ENCODE measurements around the gene PAK5.

The PAK5 gene

DNA sequence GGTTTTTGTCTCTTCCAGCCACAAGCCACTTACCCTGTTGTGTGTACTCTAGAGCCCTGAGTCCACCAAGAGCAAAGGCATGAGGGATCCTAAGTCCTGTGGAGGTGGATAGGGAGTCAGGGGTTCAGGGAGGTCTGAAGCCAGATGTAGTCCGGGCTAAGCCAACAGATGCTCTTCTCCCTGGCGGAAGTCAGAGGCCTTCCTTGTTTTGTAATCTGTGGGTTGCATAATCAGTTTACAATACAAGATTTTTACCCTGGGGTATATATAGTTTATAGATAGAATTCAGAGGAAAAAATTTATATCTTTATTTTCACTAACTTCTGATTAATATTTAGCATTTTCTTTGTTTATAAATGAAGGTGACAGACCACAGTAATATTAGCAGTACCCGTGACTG is 315.2 kb downstream of the PAK5 start:
- no peak overlapping the region for H3K4me3 ChIP-seq (ENCODE audit: control insufficient read depth in 1 of 7, extremely low read depth in 1 of 7, insufficient read depth in 4 of 7, low read depth in 2 of 7, low read length in 6 of 7)
- DNase-seq, result no peak
- WGBS (ENCODE audit: insufficient coverage), result no CpG with 5 or more reads among the region's 3 CpGs
- no peaks in the 10 kb centered on the region for H3K36me3 ChIP-seq (ENCODE audit: control insufficient read depth in 4 of 4, insufficient read depth in 4 of 4, low read length in 3 of 4)
- peaks cover 9 to 43% (median 18%) of the 10 kb centered on the region in 5 experiments for H3K27me3 ChIP-seq (replicated peaks in 2 of 5; ENCODE audit: control insufficient read depth in 4 of 5, insufficient read depth in 5 of 5, low read length in 4 of 5)
- H3K4me1 ChIP-seq (ENCODE audit: control extremely low read depth in 1 of 4, control insufficient read depth in 4 of 4, insufficient read depth in 4 of 4, low read length in 3 of 4), result no peaks in the 10 kb centered on the region
- POLR2A ChIA-PET, result no interaction called here
- no peaks in the 10 kb centered on the region for H3K9me3 ChIP-seq (ENCODE audit: control extremely low read depth in 1 of 5, control insufficient read depth in 4 of 5, insufficient read depth in 2 of 5, low read depth in 1 of 5, low read length in 4 of 5)
- no peak overlapping the region for H3K27ac ChIP-seq (ENCODE audit: insufficient read depth in 1 of 2, low read depth in 1 of 2, low read length in 2 of 2, poor library complexity in 1 of 2, severe bottlenecking in 2 of 2)
- CTCF ChIA-PET, result interaction anchor here (0.5 kb wide), 1 partner anchor 10 kb away, joined by 3 read pairs; no protein-coding TSS in a partner anchor

DNA sequence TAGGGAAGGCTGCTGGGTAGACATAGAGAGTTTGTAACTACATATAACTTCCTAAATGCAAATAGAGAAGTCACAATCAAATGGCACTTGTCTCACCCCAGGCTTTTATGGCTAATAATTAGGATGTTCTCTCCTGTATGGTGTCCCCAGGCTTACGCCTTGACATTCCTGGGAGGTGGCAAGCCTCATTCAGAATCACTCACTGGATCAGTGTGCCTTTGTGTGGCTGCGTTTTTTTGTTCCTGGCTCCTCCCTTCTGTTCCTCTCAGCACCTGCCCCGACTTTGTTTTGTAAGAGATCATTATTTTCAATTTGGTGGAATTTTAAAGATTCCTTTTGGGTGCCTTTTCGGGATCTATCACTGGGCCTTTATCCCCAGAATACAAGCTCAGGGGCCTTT is 318.8 kb downstream of the PAK5 start:
- DNase-seq, result no peak
- peaks cover 0 to 18% (median 11%) of the 10 kb centered on the region in 4 experiments for H3K4me1 ChIP-seq (ENCODE audit: control extremely low read depth in 1 of 4, control insufficient read depth in 4 of 4, insufficient read depth in 4 of 4, low read length in 3 of 4)
- no peak overlapping the region for H3K27ac ChIP-seq (ENCODE audit: insufficient read depth in 1 of 2, low read depth in 1 of 2, low read length in 2 of 2, poor library complexity in 1 of 2, severe bottlenecking in 2 of 2)
- ChIA-PET CTCF (interaction anchor here (0.9 kb wide), 1 partner anchor 57 kb away, joined by 3 read pairs; no protein-coding TSS in a partner anchor), POLR2A (no interaction called here)
- H3K27me3 ChIP-seq (replicated peaks in 2 of 5; ENCODE audit: control insufficient read depth in 4 of 5, insufficient read depth in 5 of 5, low read length in 4 of 5), result peaks cover 6 to 78% (median 41%) of the 10 kb centered on the region in 5 experiments
- WGBS (ENCODE audit: insufficient coverage), result 80% methylated on average over 1 of the region's 4 CpGs
- H3K36me3 ChIP-seq (ENCODE audit: control insufficient read depth in 4 of 4, insufficient read depth in 4 of 4, low read length in 3 of 4), result no peaks in the 10 kb centered on the region
- H3K9me3 ChIP-seq (ENCODE audit: control extremely low read depth in 1 of 5, control insufficient read depth in 4 of 5, insufficient read depth in 2 of 5, low read depth in 1 of 5, low read length in 4 of 5), result no peaks in the 10 kb centered on the region
- no peak overlapping the region for H3K4me3 ChIP-seq (ENCODE audit: control insufficient read depth in 1 of 7, extremely low read depth in 1 of 7, insufficient read depth in 4 of 7, low read depth in 2 of 7, low read length in 6 of 7)

DNA sequence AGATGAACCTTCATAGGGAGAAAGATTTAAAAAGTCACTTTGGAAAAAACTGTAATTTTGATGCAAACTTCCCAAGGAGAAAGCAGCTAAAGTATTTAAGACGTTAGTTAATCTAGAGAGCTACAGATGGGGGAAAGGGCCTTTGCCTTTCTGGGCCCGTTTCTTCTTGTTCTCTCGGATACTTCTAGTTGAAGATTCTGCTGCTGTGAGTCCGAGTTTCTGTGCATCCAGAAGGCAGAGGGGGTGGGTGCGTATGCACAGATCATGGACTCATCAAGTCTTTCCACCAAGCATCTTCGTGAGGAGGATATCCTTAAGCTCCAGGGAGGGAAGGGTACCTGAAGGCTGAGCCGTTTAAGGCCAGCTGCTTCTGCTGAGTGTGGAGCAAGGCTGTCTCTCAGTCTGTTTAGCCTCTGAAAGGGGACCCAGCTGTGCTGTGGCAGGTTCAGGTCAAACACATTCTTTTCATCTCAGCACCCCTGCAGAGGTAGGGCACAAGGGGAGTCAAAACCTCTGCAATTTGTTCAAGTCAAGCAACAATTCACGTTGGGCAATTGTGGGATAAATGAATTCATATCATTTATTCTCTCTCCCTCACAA is 320.2 kb downstream of the PAK5 start:
- Histone ChIP-seq H3K27ac (ENCODE audit: insufficient read depth in 1 of 2, low read depth in 1 of 2, low read length in 2 of 2, poor library complexity in 1 of 2, severe bottlenecking in 2 of 2) (no peak overlapping the region), H3K4me3 (ENCODE audit: control insufficient read depth in 1 of 7, extremely low read depth in 1 of 7, insufficient read depth in 4 of 7, low read depth in 2 of 7, low read length in 6 of 7) (no peak overlapping the region), H3K9me3 (ENCODE audit: control extremely low read depth in 1 of 5, control insufficient read depth in 4 of 5, insufficient read depth in 2 of 5, low read depth in 1 of 5, low read length in 4 of 5) (no peaks in the 10 kb centered on the region), H3K27me3 (replicated peaks in 2 of 5; ENCODE audit: control insufficient read depth in 4 of 5, insufficient read depth in 5 of 5, low read length in 4 of 5) (peaks cover 14 to 92% (median 50%) of the 10 kb centered on the region in 5 experiments), H3K4me1 (ENCODE audit: control extremely low read depth in 1 of 4, control insufficient read depth in 4 of 4, insufficient read depth in 4 of 4, low read length in 3 of 4) (peaks cover 3 to 26% (median 15%) of the 10 kb centered on the region in 4 experiments), H3K36me3 (ENCODE audit: control insufficient read depth in 4 of 4, insufficient read depth in 4 of 4, low read length in 3 of 4) (no peaks in the 10 kb centered on the region)
- CTCF ChIA-PET, result no interaction called here
- DNase-seq, result no peak
- 28% methylated on average over 6 of the region's 8 CpGs for WGBS (ENCODE audit: insufficient coverage)
- POLR2A ChIA-PET, result no interaction called here

DNA sequence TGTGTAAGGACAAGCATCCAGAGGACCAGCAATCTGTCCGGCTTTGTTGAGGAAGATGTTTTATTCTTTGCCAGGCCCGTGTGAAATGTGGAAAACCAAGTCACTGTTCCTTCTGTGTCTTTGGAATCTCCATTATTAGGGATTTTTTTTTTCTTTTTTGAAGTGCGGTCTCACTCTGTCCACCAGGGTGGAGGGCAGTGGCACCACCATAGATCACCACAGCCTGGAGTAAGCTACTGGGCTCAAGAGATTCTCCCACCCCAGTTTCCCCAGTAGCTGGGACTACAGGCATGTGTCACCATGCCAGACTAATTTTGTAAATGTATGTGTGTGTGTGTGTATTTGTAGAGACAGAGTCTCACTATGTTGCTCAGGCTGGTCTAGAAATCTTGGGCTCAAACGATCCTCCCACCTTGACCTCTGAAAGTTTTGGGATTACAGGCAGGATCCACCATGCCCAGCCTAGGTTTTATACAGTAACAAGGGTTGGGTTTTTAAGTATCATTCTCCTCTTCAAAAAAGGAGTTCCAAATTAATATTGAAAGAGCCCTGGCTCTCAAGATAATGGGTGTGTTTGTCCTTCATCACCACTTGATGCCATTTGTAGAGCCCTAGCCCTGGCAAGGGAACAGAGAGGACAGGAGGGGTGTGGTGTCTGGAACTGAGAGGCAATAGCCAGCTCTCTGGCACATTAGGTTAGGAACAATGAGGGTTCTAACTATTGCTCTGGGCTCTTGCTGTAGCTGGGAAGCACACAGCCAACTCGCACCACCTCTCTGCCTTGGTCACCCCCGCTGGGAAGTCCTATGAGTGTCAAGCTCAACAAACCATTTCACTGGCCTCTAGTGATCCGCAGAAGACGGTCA is 321.3 kb downstream of the PAK5 start:
- no peak for DNase-seq
- Histone ChIP-seq H3K27ac (ENCODE audit: insufficient read depth in 1 of 2, low read depth in 1 of 2, low read length in 2 of 2, poor library complexity in 1 of 2, severe bottlenecking in 2 of 2) (no peak overlapping the region), H3K4me1 (ENCODE audit: control extremely low read depth in 1 of 4, control insufficient read depth in 4 of 4, insufficient read depth in 4 of 4, low read length in 3 of 4) (peaks cover 3 to 26% (median 15%) of the 10 kb centered on the region in 4 experiments), H3K9me3 (ENCODE audit: control extremely low read depth in 1 of 5, control insufficient read depth in 4 of 5, insufficient read depth in 2 of 5, low read depth in 1 of 5, low read length in 4 of 5) (no peaks in the 10 kb centered on the region), H3K27me3 (replicated peaks in 2 of 5; ENCODE audit: control insufficient read depth in 4 of 5, insufficient read depth in 5 of 5, low read length in 4 of 5) (peaks cover 21 to 97% (median 50%) of the 10 kb centered on the region in 5 experiments), H3K4me3 (ENCODE audit: control insufficient read depth in 1 of 7, extremely low read depth in 1 of 7, insufficient read depth in 4 of 7, low read depth in 2 of 7, low read length in 6 of 7) (no peak overlapping the region), H3K36me3 (ENCODE audit: control insufficient read depth in 4 of 4, insufficient read depth in 4 of 4, low read length in 3 of 4) (no peaks in the 10 kb centered on the region)
- 42% methylated on average over 8 of the region's 8 CpGs for WGBS (ENCODE audit: insufficient coverage)
- ChIA-PET POLR2A (no interaction called here), CTCF (no interaction called here)

DNA sequence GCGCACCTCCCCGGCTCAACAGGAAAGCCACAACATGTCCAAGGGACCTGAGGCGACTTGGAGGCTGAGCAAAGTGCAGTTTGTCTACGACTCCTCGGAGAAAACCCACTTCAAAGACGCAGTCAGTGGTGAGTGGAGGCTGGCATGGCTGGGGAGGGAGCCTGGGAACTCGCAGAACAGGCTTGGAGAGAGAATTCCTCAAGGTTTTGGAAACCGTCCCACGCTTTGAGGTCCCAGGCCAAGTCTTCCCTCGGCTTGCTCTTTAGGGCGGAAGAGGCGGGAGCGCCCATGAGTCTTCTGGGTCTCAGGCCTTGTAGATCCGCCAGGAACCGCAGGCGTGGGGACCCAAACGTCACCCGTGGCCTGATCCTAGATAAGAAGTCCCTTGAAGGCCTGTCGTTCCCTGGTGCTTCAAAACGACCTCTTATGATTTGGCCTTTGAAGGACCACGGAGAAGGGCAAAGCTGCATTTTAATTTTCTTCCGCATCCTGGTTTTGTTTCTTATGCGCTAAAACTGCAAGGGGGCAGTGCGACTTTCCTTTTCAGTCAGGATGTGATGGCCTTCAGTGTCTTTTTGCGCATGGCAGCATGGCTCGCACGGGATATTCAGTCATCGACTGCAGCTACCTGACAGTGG is 322.5 kb downstream of the PAK5 start:
- peak overlapping the region in 6 of 7 experiments; percentile 24 to 69 (median 60) for H3K4me3 ChIP-seq (ENCODE audit: control insufficient read depth in 1 of 7, extremely low read depth in 1 of 7, insufficient read depth in 4 of 7, low read depth in 2 of 7, low read length in 6 of 7)
- ChIA-PET POLR2A (no interaction called here), CTCF (no interaction called here)
- H3K36me3 ChIP-seq (ENCODE audit: control insufficient read depth in 4 of 4, insufficient read depth in 4 of 4, low read length in 3 of 4), result no peaks in the 10 kb centered on the region
- DNase-seq, result peak in 2 of 3 donors; percentile 24 to 33
- WGBS (ENCODE audit: insufficient coverage), result 2% methylated on average over 28 of the region's 28 CpGs
- H3K4me1 ChIP-seq (ENCODE audit: control extremely low read depth in 1 of 4, control insufficient read depth in 4 of 4, insufficient read depth in 4 of 4, low read length in 3 of 4), result peaks cover 3 to 26% (median 15%) of the 10 kb centered on the region in 4 experiments
- peaks cover 28 to 100% (median 51%) of the 10 kb centered on the region in 5 experiments for H3K27me3 ChIP-seq (replicated peaks in 2 of 5; ENCODE audit: control insufficient read depth in 4 of 5, insufficient read depth in 5 of 5, low read length in 4 of 5)
- H3K27ac ChIP-seq (ENCODE audit: insufficient read depth in 1 of 2, low read depth in 1 of 2, low read length in 2 of 2, poor library complexity in 1 of 2, severe bottlenecking in 2 of 2), result no peak overlapping the region
- H3K9me3 ChIP-seq (ENCODE audit: control extremely low read depth in 1 of 5, control insufficient read depth in 4 of 5, insufficient read depth in 2 of 5, low read depth in 1 of 5, low read length in 4 of 5), result peaks cover 0 to under 1% (median 0%) of the 10 kb centered on the region in 5 experiments

DNA sequence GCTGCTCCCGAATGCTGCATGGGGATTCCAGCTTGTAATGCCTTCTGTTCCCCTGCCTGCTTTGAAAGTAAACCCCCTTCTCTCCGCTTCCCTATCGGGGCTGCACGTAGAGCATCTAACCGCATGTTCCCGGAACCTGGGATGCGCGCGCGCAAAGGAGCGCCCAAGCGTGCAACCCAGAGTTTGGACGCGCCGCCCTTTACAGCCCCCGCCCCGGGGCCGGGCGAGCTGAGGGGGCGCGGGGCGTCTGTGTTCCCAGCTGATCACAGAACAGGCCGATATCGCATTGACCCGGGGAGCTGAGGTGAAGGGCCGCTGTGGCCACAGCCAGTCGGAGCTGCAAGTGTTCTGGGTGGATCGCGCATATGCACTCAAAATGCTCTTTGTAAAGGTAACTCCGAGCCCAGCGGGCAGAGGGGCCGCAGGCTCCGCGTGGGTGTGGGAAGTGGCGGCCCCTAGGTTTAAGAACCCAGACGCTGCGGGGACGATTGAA is 323.1 kb downstream of the PAK5 start:
- Histone ChIP-seq H3K4me3 (ENCODE audit: control insufficient read depth in 1 of 7, extremely low read depth in 1 of 7, insufficient read depth in 4 of 7, low read depth in 2 of 7, low read length in 6 of 7) (peak overlapping the region in 6 of 7 experiments; percentile 24 to 69 (median 60)), H3K36me3 (ENCODE audit: control insufficient read depth in 4 of 4, insufficient read depth in 4 of 4, low read length in 3 of 4) (no peaks in the 10 kb centered on the region), H3K9me3 (ENCODE audit: control extremely low read depth in 1 of 5, control insufficient read depth in 4 of 5, insufficient read depth in 2 of 5, low read depth in 1 of 5, low read length in 4 of 5) (peaks cover 0 to 2% (median 0%) of the 10 kb centered on the region in 5 experiments), H3K4me1 (ENCODE audit: control extremely low read depth in 1 of 4, control insufficient read depth in 4 of 4, insufficient read depth in 4 of 4, low read length in 3 of 4) (peaks cover 3 to 26% (median 15%) of the 10 kb centered on the region in 4 experiments), H3K27ac (ENCODE audit: insufficient read depth in 1 of 2, low read depth in 1 of 2, low read length in 2 of 2, poor library complexity in 1 of 2, severe bottlenecking in 2 of 2) (no peak overlapping the region), H3K27me3 (replicated peaks in 2 of 5; ENCODE audit: control insufficient read depth in 4 of 5, insufficient read depth in 5 of 5, low read length in 4 of 5) (peaks cover 32 to 99% (median 49%) of the 10 kb centered on the region in 5 experiments)
- CTCF ChIA-PET, result interaction anchor here (1.9 kb wide), 1 partner anchor 12 kb away, joined by 6 read pairs; no protein-coding TSS in a partner anchor
- under 1% methylated on average over 38 of the region's 38 CpGs for WGBS (ENCODE audit: insufficient coverage)
- peak in 2 of 3 donors; percentile 32 to 48 for DNase-seq
- POLR2A ChIA-PET, result no interaction called here

Measured in common myeloid progenitor, CD34-positive (primary cell).